IPS-NIHi11 (cell line): ENCODE data around the gene AKAP13.
A peak's percentile ranks its signal among the peaks of the same experiment; 100 is the strongest.
"Not testable (repeated sequence)": the region's sequence is repeated elsewhere in the genome, so short reads cannot be mapped to it uniquely, and the experiment has no call there.

Experiments used
- DNase-seq: peaks from one replicate; pipeline ENCODE4 v3.0.0; 2012; ENCODE audit warnings: mixed read lengths, low spot score

The AKAP13 gene

DNA sequence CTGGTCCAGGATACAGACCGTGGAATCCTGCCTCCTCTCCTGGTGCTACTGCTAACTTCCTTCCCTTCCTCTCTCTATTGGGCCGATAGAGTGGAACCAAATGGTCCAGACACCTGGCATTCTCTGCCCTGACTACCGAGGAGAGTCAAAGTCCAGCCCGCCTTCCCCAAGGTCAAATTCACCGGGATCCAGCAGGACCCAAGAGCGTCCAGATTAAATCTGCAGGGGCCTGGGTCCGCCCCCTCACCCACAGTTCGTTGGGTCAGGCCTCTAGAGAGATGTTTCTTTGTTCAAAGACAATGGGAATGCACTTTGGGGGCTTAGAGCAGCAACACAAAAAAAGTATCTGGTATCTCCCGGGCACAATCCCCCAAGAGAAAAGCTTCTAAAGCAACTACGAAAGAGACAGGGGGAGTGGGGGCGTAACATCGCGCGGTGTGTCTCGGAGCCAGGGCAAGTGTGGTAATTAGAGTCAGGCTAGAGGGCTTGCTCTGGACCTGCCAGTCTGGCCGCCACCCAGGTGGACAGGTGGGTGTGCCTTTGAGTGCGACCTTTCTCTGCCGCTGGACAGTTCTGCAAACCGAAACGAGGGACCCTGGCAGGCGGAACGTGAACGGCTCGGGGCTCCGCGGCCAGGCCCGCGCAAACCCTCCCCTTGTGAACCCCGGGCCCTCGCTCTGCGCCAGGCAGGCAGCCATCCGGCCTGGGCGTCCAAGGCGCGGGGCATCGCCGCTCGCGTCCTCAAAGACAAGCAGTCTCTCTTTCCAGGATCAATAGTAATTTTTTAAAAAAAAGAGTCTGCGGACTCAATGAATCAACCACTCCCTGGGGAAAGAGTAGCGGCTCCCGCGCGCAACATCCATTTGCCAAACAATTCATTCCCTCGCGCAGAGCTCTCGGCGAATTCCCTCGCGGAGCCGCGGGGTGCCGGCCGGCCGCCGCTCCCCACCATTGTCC lies 413.5 kb downstream of the AKAP13 start:
- peak; percentile 56 for DNase-seq

DNA sequence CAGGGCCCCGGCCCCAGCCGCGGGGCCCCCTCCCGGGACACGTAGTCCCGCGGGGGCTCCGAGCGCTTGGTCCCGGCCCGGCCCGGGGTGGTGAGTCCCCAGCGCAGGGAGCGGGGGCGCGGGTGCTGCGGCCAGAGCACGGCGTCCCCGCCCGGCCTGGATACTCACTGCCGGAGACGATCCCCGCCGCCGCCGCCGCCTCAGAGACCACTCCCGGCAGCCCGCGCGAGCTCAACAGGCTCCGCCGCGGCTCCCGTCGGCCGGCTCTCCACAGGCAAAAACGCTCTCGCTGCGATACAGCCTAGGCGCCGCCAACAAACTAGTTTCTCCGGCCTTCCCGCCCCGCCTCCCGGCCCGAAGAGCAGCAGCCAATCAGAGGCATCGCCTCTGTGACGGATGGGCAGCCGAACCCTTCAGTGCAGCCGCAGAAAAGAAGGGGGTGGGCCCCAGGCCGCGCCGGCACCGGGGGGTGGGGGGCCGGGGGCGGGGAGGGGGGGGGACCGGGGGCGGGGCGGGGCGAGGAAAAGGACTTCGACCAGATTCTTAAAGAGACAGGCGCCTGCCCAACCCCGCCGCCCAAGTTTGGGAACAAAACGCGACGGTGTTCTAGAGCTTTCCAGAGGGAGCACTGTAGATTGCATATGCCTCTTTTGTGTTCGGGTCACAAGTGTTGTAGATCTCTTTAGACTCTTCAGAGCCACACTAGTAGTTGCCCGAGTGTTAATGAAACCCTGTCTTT lies 414.4 kb downstream of the AKAP13 start, which contains the start of gene KLHL25:
Gene KLHL25 (minus strand): TSS at position 328 of the 739 bp plus-strand sequence. CDS start 25,115 bp downstream, outside the sequence.
- peak; percentile 99 for DNase-seq

DNA sequence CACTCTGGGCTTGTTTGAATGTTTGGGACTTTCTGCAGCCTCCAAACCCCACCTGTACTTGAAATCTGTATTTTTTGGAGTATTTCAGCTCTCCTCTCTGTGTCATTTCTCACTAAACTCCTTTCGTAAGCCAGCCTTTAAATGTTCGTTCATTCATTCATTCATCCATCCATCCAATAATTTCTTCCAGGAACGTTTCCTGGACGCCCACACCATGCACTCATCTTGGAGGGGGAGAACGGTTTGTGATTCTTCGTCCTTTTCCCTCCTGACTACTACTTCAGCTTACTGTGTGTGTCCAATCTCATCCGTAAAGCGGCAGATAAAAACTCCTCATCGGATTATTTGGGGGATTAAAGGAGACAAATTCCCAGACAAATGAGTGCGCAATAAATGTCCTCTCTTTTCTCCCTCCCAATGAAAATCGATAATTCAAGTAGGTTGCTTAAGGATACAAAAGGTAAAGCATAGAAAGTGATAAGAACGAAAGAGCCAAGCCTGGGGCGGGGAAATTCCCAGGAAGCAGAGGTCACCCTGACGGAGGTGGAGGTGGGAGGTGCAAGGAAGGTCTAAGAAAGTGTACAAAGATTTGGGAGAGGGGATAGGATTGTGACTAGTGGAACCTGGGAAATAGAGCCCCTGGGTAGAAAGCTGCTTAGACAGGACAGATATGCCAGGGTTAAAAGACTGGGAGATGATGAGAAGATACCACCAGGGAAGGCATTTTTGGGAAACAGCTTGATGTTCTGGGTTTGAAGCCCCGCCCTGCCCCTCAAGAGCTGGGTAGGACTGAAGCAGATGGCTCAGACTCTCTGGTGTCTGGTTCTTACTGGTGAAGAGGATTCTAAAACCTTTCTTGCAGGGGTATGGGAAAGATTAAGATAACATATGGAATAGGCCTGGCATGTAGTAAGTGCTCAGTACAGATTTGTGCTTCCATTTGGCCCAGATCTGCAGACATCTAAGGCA lies 415.2 kb downstream of the AKAP13 start:
- no peak for DNase-seq

DNA sequence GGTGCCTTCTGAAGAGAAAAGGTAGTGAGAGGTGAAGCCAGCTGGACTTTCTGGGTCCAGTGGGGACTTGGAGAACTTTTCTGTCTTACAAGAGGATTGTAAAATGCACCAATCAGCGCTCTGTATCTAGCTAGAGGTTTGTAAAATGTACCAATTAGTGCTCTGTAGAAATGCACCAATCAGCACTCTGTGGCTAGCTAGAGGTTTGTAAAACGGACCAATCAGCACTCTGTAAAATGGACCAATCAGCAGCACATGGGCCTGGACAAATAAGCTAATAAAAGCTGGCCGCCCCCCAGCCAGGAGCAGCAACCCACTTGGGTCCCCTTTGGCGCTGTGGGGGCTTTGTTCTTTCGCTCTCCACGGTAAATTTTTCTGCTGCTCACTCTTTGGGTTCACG lies 416.0 kb downstream of the AKAP13 start:
- not testable (repeated sequence) for DNase-seq
